IMR-90 (cell line): ENCODE data around the gene PDXK. TPM values are rescaled to one million over a fixed set of nuclear protein-coding genes. Genes with fewer than 3 reads are reported as not detected.

ENCODE experiments used
- ATAC-seq: fragments of 200-7000 bp; cut with Tn5 transposase; 2 replicates; pipeline ENCODE4 v1.9.1; 2020; ENCODE audit warnings: low read depth, mild to moderate bottlenecking, moderate library complexity
- BruUV-seq: library from RNA; stranded (reverse); fragments of 400-500 nt; replicated peaks from 2 replicates; lab custom pipeline; 2021; lab: Mats Ljungman, UMichigan
- CTCF ChIA-PET: fragments of 300-600 bp; formaldehyde crosslinking; extraction: SDS; loops from one replicate; lab custom pipeline; 2021; ENCODE audit warnings: antibody characterized with exemption; lab: Yijun Ruan, JAX
- POLR2A ChIA-PET: fragments of 300-600 bp; sonication (Branson Sonifier 250); formaldehyde crosslinking; loops from one replicate; lab custom pipeline; 2022; ENCODE audit warnings: antibody characterized with exemption; ENCODE audit not compliant: unreplicated experiment; lab: Charles Lee
- DNase-seq: peaks from one replicate; pipeline ENCODE4 v3.0.0; 2013
- H2AFZ ChIP-seq: replicated peaks from 2 replicates; pipeline ENCODE3; 2013; ENCODE audit warnings: low read length, mild to moderate bottlenecking; ENCODE audit not compliant: poor library complexity
- H2AK5ac ChIP-seq: 2 replicates; pipeline ENCODE4 v1.6.1; 2013; ENCODE audit warnings: low read depth, low read length, inconsistent platforms
- H2AK9ac ChIP-seq: replicated peaks from 2 replicates; pipeline ENCODE3; 2013; ENCODE audit warnings: mild to moderate bottlenecking, low read depth, low read length, moderate library complexity; ENCODE audit not compliant: poor library complexity
- H2BK120ac ChIP-seq: 2 replicates; pipeline ENCODE4 v1.6.1; 2013; ENCODE audit warnings: low read depth, low read length, inconsistent platforms
- H2BK15ac ChIP-seq: 3 replicates; pipeline ENCODE4 v1.6.1; 2013; ENCODE audit warnings: low read depth, low read length, inconsistent platforms
- H2BK20ac ChIP-seq: 2 replicates; pipeline ENCODE4 v1.6.1; 2013; ENCODE audit warnings: low read depth, mild to moderate bottlenecking, inconsistent platforms, low read length, moderate library complexity
- H2BK5ac ChIP-seq: 2 replicates; pipeline ENCODE4 v1.6.1; 2013; ENCODE audit warnings: mild to moderate bottlenecking, low read depth, low read length, inconsistent platforms; ENCODE audit not compliant: poor library complexity, severe bottlenecking
- H3K14ac ChIP-seq: replicated peaks from 2 replicates; pipeline ENCODE4 v1.6.1; 2013; ENCODE audit warnings: low read depth, low read length, inconsistent platforms
- H3K18ac ChIP-seq: 2 replicates; pipeline ENCODE4 v1.6.1; 2013; ENCODE audit warnings: low read depth, low read length, control low read depth
- H3K23ac ChIP-seq: 2 replicates; pipeline ENCODE4 v1.6.1; 2013; ENCODE audit warnings: low read depth, low read length, inconsistent platforms
- H3K27ac ChIP-seq: 2 replicates; pipeline ENCODE4 v1.5.1; 2013; ENCODE audit warnings: mild to moderate bottlenecking, control low read depth, low read length; ENCODE audit not compliant: insufficient read depth
- H3K27me3 ChIP-seq: 2 replicates; pipeline ENCODE4 v1.6.1; 2013; ENCODE audit warnings: low read length; ENCODE audit not compliant: control insufficient read depth, insufficient read depth
- H3K36me3 ChIP-seq: 2 replicates; pipeline ENCODE4 v1.6.1; 2013; ENCODE audit warnings: low read length, mixed read lengths; ENCODE audit not compliant: control insufficient read depth, insufficient read depth
- H3K4ac ChIP-seq: 2 replicates; pipeline ENCODE4 v1.6.1; 2013; ENCODE audit warnings: low read depth, low read length, inconsistent platforms
- H3K4me1 ChIP-seq: 2 replicates; pipeline ENCODE4 v1.6.1; 2013; ENCODE audit warnings: low read length, mixed read lengths; ENCODE audit not compliant: control insufficient read depth, insufficient read depth
- H3K4me2 ChIP-seq: 2 replicates; pipeline ENCODE4 v1.6.1; 2013; ENCODE audit warnings: low read depth, mild to moderate bottlenecking, control low read depth, low read length, moderate library complexity
- H3K4me3 ChIP-seq: 2 replicates; pipeline ENCODE4 v1.5.1; 2013; ENCODE audit warnings: low read depth, mild to moderate bottlenecking, control low read depth, low read length, moderate library complexity; ENCODE audit not compliant: insufficient read depth
- H3K56ac ChIP-seq: 2 replicates; pipeline ENCODE4 v1.6.1; 2013; ENCODE audit warnings: low read length, inconsistent platforms; ENCODE audit not compliant: insufficient read depth; ENCODE audit errors: extremely low read depth
- H3K79me1 ChIP-seq, 2 experiments: 2 replicates each; pipeline ENCODE4 v1.6.1; 2013; ENCODE audit warnings: low read length in 2 of 2, inconsistent platforms in 1 of 2, low read depth in 1 of 2
- H3K9ac ChIP-seq: 2 replicates; pipeline ENCODE4 v1.6.1; 2013; ENCODE audit warnings: low read depth, low read length, control low read depth
- H3K9me1 ChIP-seq: 2 replicates; pipeline ENCODE4 v1.6.1; 2013; ENCODE audit warnings: low read length, inconsistent platforms; ENCODE audit not compliant: insufficient read depth
- H3K9me3 ChIP-seq: 2 replicates; pipeline ENCODE4 v1.6.1; 2013; ENCODE audit warnings: low read length; ENCODE audit not compliant: control insufficient read depth, insufficient read depth
- H4K20me1 ChIP-seq: 2 replicates; pipeline ENCODE4 v1.6.1; 2013; ENCODE audit warnings: low read length, inconsistent platforms; ENCODE audit not compliant: insufficient read depth
- H4K5ac ChIP-seq: 2 replicates; pipeline ENCODE4 v1.6.1; 2013; ENCODE audit warnings: mild to moderate bottlenecking, low read depth, low read length, control low read depth
- H4K8ac ChIP-seq, 2 experiments: 2 replicates each; pipeline ENCODE4 v1.6.1; 2013; ENCODE audit warnings: low read depth in 2 of 2, low read length in 2 of 2, control low read depth in 1 of 2, inconsistent platforms in 1 of 2
- H4K91ac ChIP-seq: 2 replicates; pipeline ENCODE4 v1.6.1; 2013; ENCODE audit warnings: low read depth, low read length, inconsistent platforms; ENCODE audit not compliant: insufficient read depth
- BHLHE40 ChIP-seq: fragments of 150-350 bp; IDR thresholded peaks from 2 replicates; pipeline ENCODE4 v1.6.1; 2016; ENCODE audit warnings: mild to moderate bottlenecking, low read depth, low read length
- CHD1 ChIP-seq: IDR thresholded peaks from 2 replicates; pipeline ENCODE4 v1.6.1; 2012; ENCODE audit warnings: low read depth, low read length, improper control_type of control experiment
- CTCF ChIP-seq: conservative IDR thresholded peaks from 2 replicates; pipeline ENCODE4 v1.5.1; 2012; ENCODE audit warnings: mild to moderate bottlenecking, low read depth, low read length, improper control_type of control experiment
- FOS ChIP-seq: fragments of 150-350 bp; IDR thresholded peaks from 2 replicates; pipeline ENCODE4 v1.6.1; 2016; ENCODE audit warnings: low read depth, low read length
- MAFK ChIP-seq: IDR thresholded peaks from 2 replicates; pipeline ENCODE4 v1.6.1; 2012; ENCODE audit warnings: low read depth, low read length, improper control_type of control experiment
- MAZ ChIP-seq: IDR thresholded peaks from 2 replicates; pipeline ENCODE4 v1.6.1; 2012; ENCODE audit warnings: low read depth, mild to moderate bottlenecking, low read length, improper control_type of control experiment, moderate library complexity, borderline replicate concordance
- MXI1 ChIP-seq: IDR thresholded peaks from 2 replicates; pipeline ENCODE4 v1.6.1; 2012; ENCODE audit warnings: low read depth, mild to moderate bottlenecking, low read length, moderate library complexity, borderline replicate concordance
- NFE2L2 ChIP-seq: fragments of 150-350 bp; IDR thresholded peaks from 2 replicates; pipeline ENCODE4 v1.6.1; 2016; ENCODE audit warnings: low read depth, mild to moderate bottlenecking, low read length
- POLR2A ChIP-seq: IDR thresholded peaks from 2 replicates; pipeline ENCODE4 v1.6.1; 2012; ENCODE audit warnings: mild to moderate bottlenecking, low read depth, low read length
- RAD21 ChIP-seq: IDR thresholded peaks from 2 replicates; pipeline ENCODE4 v1.6.1; 2012; ENCODE audit warnings: low read length, improper control_type of control experiment
- RCOR1 ChIP-seq: IDR thresholded peaks from 2 replicates; pipeline ENCODE4 v1.6.1; 2012; ENCODE audit warnings: mild to moderate bottlenecking, low read length, improper control_type of control experiment; ENCODE audit not compliant: insufficient replicate concordance
- RFX5 ChIP-seq: IDR thresholded peaks from 2 replicates; pipeline ENCODE4 v1.8.0; 2012; ENCODE audit warnings: low read depth, mild to moderate bottlenecking, low read length, moderate library complexity
- SMC3 ChIP-seq: fragments of 150-350 bp; IDR thresholded peaks from 2 replicates; pipeline ENCODE4 v1.6.1; 2016; ENCODE audit warnings: low read depth, mild to moderate bottlenecking, antibody characterized with exemption, low read length, moderate library complexity
- USF2 ChIP-seq: fragments of 150-350 bp; IDR thresholded peaks from 2 replicates; pipeline ENCODE4 v1.6.1; 2017; ENCODE audit warnings: mild to moderate bottlenecking, antibody characterized with exemption, low read length, low read depth
- WGBS, 2 experiments: methylation state at CpG; one replicate each; pipeline versions ENCODE4 v1.1.5 to v1.1.7; 2013; ENCODE audit warnings: missing lambda C conversion rate in 2 of 2; ENCODE audit not compliant: insufficient read length in 1 of 2; ENCODE audit errors: extremely low coverage in 2 of 2; 5-methylcytosine and 5-hydroxymethylcytosine counted together
- dilution Hi-C: fragments of 300-500 bp; cut with HindIII; formaldehyde crosslinking; loops from one replicate; pipeline ENCODE4 v1.14.3; 2018; ENCODE audit warnings: low sequenced_read_pairs; ENCODE audit not compliant: unreplicated experiment
- in situ Hi-C: fragments of 300-500 bp; cut with MboI; formaldehyde crosslinking; loops from 3 replicates; pipeline ENCODE4 v1.14.3; 2019; ENCODE audit warnings: low sequenced_read_pairs, inconsistent platforms, mixed read lengths
- intact Hi-C: fragments of 100-400 bp; cut with micrococcal nuclease; formaldehyde crosslinking; loops from 2 replicates; pipeline ENCODE4 v1.10.0; 2022
- polyA plus RNA-seq, 3 experiments: library from polyadenylated mRNA; depleted of rRNA; stranded (reverse); fragments of >200 nt; gene quantifications; 2 replicates each; pipeline ENCODE4 v1.2.3, GENCODE V29; 2012; ENCODE audit warnings: low replicate concordance in 1 of 3
- total RNA-seq: library from RNA; depleted of rRNA; stranded (reverse); fragments of >200 nt; gene quantifications from 2 replicates; pipeline ENCODE4 v1.2.3, GENCODE V29; 2012

Gene PDXK
- total and polyA plus RNA-seq, 2 of the 4 experiments (the other 2 are of a cell fraction): 155 to 312 TPM

- Histone ChIP-seq H3K36me3 (peaks cover 90% of the 10 kb centered on the region), H4K91ac (no peak overlapping the region), H3K4me1 (no peaks in the 10 kb centered on the region), H3K79me1 (peaks cover 12 to 22% of the 10 kb centered on the region in 2 experiments; a peak in 3 of 4 replicates), H3K9me3 (no peaks in the 10 kb centered on the region), H2AFZ (no peak overlapping the region), H3K14ac (no peak overlapping the region), H4K8ac (no peak overlapping the region), H4K20me1 (peaks cover 9% of the 10 kb centered on the region), H2BK120ac (no peak overlapping the region), H2AK5ac (no peak overlapping the region), H2AK9ac (peak overlapping the region; percentile 5), H3K4ac (no peak overlapping the region), H3K9me1 (no peaks in the 10 kb centered on the region), H4K5ac (no peak overlapping the region), H3K23ac (no peak overlapping the region), H2BK15ac (no peak overlapping the region), H3K4me3 (no peak overlapping the region), H2BK5ac (no peak overlapping the region), H3K9ac (no peak overlapping the region), H3K18ac (no peak overlapping the region), H3K56ac (no peak overlapping the region), H3K27ac (no peak overlapping the region), H2BK20ac (no peak overlapping the region), H3K27me3 (no peaks in the 10 kb centered on the region), H3K4me2 (no peak overlapping the region)
- WGBS, 2 experiments: 96% methylated on average over 19 of the region's 30 CpGs; no CpG with 5 or more reads in 1 of the 2 experiments
- TF ChIP-seq CTCF: no peak
- no peak for TF ChIP-seq USF2
- TF ChIP-seq MAZ: no peak
- no peak for TF ChIP-seq MXI1
- no peak for TF ChIP-seq RFX5
- no peak for TF ChIP-seq SMC3
- no peak for TF ChIP-seq RCOR1
- TF ChIP-seq BHLHE40: no peak
- TF ChIP-seq CHD1: no peak
- TF ChIP-seq FOS: no peak
- no peak for TF ChIP-seq NFE2L2
- TF ChIP-seq MAFK: no peak
- TF ChIP-seq POLR2A: no peak
- no peak for TF ChIP-seq RAD21
- dilution Hi-C loops: no loop called here
- ChIA-PET CTCF (no interaction called here), POLR2A (no interaction called here)
- intact Hi-C loops: no loop called here
- in situ Hi-C loops: no loop called here
- ATAC-seq (no peak), DNase-seq (no peak)
- BruUV-seq: no TSS peak
These were observed 79.2 kb downstream of the PDXK start for GRCh38 chr21:43797925-43798715.
